Right atrium auricular region (tissue), 2 donors: ENCODE data around the gene GPR150. TPM values are rescaled to one million over a fixed set of nuclear protein-coding genes. Genes with fewer than 3 reads are reported as not detected.

Experiments
- DNase-seq: peaks from one replicate; pipeline ENCODE4 v3.0.0-alpha.2; 2019; ENCODE audit warnings: low spot score
- H3K27ac ChIP-seq, 2 donors: fragments of 200-600 bp; sonication (generic); 1 replicate in 1 of 2; 2 replicates in 1 of 2; pipeline ENCODE4 v1.5.1; 2016 to 2019
- H3K27me3 ChIP-seq, 2 donors: fragments of 200-600 bp; sonication (generic); one replicate each; pipeline versions ENCODE4 v1.5.1 to v1.6.0; 2017 to 2019
- H3K36me3 ChIP-seq: fragments of 200-600 bp; sonication (generic); one replicate; pipeline ENCODE4 v1.5.1; 2016
- H3K4me1 ChIP-seq, 2 donors: fragments of 200-600 bp; sonication (generic); one replicate each; pipeline versions ENCODE4 v1.5.1 to v1.6.0; 2017 to 2019
- H3K4me3 ChIP-seq, 2 donors: fragments of 200-600 bp; sonication (generic); 1 replicate in 1 of 2; 2 replicates in 1 of 2; pipeline ENCODE4 v1.5.1; 2017 to 2019; ENCODE audit warnings: mild to moderate bottlenecking in 1 of 2, moderate library complexity in 1 of 2
- H3K9me3 ChIP-seq, 2 donors: fragments of 200-600 bp; sonication (generic); one replicate each; pipeline ENCODE4 v1.5.1; 2019
- total RNA-seq, 2 donors: library from RNA; depleted of rRNA; stranded (reverse); fragments of >200 nt; gene quantifications; one replicate each; pipeline ENCODE4 v1.1.0, GENCODE V29; 2016
- TF ChIP-seq, protein P1 (sequence below), 2 donors: fragments of 200-600 bp; sonication (generic); IDR thresholded peaks; one replicate each; pipeline ENCODE4 v1.5.1; 2019; ENCODE audit warnings: antibody characterized with exemption in 2 of 2

Gene GPR150
- total RNA-seq, 2 donors from 2014 or later = not detected

- Histone ChIP-seq H3K27ac (no peak overlapping the region), H3K4me1 (peaks cover 0 to 16% of the 10 kb centered on the region in 2 donors), H3K27me3 (no peaks in the 10 kb centered on the region), H3K4me3 (no peak overlapping the region), H3K36me3 (no peaks in the 10 kb centered on the region), H3K9me3 (peaks cover 0 to 2% of the 10 kb centered on the region in 2 donors)
- DNase-seq = no peak
- TF ChIP-seq, protein P1, sequence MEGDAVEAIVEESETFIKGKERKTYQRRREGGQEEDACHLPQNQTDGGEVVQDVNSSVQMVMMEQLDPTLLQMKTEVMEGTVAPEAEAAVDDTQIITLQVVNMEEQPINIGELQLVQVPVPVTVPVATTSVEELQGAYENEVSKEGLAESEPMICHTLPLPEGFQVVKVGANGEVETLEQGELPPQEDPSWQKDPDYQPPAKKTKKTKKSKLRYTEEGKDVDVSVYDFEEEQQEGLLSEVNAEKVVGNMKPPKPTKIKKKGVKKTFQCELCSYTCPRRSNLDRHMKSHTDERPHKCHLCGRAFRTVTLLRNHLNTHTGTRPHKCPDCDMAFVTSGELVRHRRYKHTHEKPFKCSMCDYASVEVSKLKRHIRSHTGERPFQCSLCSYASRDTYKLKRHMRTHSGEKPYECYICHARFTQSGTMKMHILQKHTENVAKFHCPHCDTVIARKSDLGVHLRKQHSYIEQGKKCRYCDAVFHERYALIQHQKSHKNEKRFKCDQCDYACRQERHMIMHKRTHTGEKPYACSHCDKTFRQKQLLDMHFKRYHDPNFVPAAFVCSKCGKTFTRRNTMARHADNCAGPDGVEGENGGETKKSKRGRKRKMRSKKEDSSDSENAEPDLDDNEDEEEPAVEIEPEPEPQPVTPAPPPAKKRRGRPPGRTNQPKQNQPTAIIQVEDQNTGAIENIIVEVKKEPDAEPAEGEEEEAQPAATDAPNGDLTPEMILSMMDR (IDR thresholded peaks at IDR 0.05) = no peak
These were observed 791 bp upstream of the GPR150 start for GRCh38 chr5:95619096-95619495.

GRCh38 chr5:95619514-95620029 is 315 bp upstream of the GPR150 start:
- H3K27ac ChIP-seq = no peak overlapping the region
- DNase-seq = no peak
- TF ChIP-seq, protein P1 (IDR thresholded peaks at IDR 0.05) = no peak
- no peaks in the 10 kb centered on the region for H3K9me3 ChIP-seq
- H3K36me3 ChIP-seq = no peaks in the 10 kb centered on the region
- H3K4me1 ChIP-seq = peaks cover 0 to 16% of the 10 kb centered on the region in 2 donors
- no peaks in the 10 kb centered on the region for H3K27me3 ChIP-seq
- peak overlapping the region; percentile 41 to 62 for H3K4me3 ChIP-seq

DNA sequence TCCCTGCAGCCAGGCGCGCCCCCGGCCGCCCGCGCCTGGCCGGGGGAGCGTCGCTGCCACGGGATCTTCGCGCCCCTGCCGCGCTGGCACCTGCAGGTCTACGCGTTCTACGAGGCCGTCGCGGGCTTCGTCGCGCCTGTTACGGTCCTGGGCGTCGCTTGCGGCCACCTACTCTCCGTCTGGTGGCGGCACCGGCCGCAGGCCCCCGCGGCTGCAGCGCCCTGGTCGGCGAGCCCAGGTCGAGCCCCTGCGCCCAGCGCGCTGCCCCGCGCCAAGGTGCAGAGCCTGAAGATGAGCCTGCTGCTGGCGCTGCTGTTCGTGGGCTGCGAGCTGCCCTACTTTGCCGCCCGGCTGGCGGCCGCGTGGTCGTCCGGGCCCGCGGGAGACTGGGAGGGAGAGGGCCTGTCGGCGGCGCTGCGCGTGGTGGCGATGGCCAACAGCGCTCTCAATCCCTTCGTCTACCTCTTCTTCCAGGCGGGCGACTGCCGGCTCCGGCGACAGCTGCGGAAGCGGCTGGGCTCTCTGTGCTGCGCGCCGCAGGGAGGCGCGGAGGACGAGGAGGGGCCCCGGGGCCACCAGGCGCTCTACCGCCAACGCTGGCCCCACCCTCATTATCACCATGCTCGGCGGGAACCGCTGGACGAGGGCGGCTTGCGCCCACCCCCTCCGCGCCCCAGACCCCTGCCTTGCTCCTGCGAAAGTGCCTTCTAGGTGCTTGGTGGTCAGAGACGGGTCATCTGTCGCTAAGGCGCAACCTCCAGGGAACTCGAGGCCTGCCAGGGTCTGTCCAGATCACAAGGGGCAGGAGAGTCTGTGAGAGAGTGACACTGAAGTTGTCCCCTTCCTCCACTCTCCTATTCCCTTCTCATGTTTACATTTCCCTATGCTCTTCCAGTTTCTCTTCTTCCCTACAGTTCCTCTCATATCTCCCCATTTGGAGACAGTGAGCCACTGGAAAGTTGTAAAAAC is 1.3 kb downstream of the GPR150 start:
- peak overlapping the region; percentile 41 to 62 for H3K4me3 ChIP-seq
- H3K36me3 ChIP-seq = no peaks in the 10 kb centered on the region
- DNase-seq = no peak
- TF ChIP-seq, protein P1 (IDR thresholded peaks at IDR 0.05) = no peak
- peaks cover 0 to 16% of the 10 kb centered on the region in 2 donors for H3K4me1 ChIP-seq
- no peaks in the 10 kb centered on the region for H3K27me3 ChIP-seq
- H3K27ac ChIP-seq = peak overlapping the region in 1 of 2 donors; percentile 23
- no peaks in the 10 kb centered on the region for H3K9me3 ChIP-seq

- no peaks in the 10 kb centered on the region for H3K9me3 ChIP-seq
- H3K4me3 ChIP-seq = no peak overlapping the region
- TF ChIP-seq, protein P1 (IDR thresholded peaks at IDR 0.05) = no peak
- H3K27me3 ChIP-seq = no peaks in the 10 kb centered on the region
- no peak overlapping the region for H3K27ac ChIP-seq
- H3K36me3 ChIP-seq = no peaks in the 10 kb centered on the region
- peaks cover 0 to 16% of the 10 kb centered on the region in 2 donors for H3K4me1 ChIP-seq
- no peak for DNase-seq
These were observed 2.1 kb downstream of the GPR150 start for GRCh38 chr5:95621839-95622629.

GRCh38 chr5:95623706-95624105 is 3.8 kb downstream of the GPR150 start:
- DNase-seq = no peak
- no peaks in the 10 kb centered on the region for H3K9me3 ChIP-seq
- peaks cover 0 to 16% of the 10 kb centered on the region in 2 donors for H3K4me1 ChIP-seq
- H3K36me3 ChIP-seq = no peaks in the 10 kb centered on the region
- H3K27ac ChIP-seq = no peak overlapping the region
- H3K27me3 ChIP-seq = no peaks in the 10 kb centered on the region
- TF ChIP-seq, protein P1 (IDR thresholded peaks at IDR 0.05) = no peak
- H3K4me3 ChIP-seq = no peak overlapping the region
